DMS 273 (cell line): ENCODE data around the gene ZNF750.

ENCODE experiments used
- DNase-seq: peaks from one replicate; lab custom pipeline; 2025; ENCODE audit not compliant: unreplicated experiment; lab: John Stamatoyannopoulos, UW

The ZNF750 gene

GRCh38 chr17:82859431-82860403, 19.9 kb upstream of the ZNF750 start:
- no peak for DNase-seq

DNA sequence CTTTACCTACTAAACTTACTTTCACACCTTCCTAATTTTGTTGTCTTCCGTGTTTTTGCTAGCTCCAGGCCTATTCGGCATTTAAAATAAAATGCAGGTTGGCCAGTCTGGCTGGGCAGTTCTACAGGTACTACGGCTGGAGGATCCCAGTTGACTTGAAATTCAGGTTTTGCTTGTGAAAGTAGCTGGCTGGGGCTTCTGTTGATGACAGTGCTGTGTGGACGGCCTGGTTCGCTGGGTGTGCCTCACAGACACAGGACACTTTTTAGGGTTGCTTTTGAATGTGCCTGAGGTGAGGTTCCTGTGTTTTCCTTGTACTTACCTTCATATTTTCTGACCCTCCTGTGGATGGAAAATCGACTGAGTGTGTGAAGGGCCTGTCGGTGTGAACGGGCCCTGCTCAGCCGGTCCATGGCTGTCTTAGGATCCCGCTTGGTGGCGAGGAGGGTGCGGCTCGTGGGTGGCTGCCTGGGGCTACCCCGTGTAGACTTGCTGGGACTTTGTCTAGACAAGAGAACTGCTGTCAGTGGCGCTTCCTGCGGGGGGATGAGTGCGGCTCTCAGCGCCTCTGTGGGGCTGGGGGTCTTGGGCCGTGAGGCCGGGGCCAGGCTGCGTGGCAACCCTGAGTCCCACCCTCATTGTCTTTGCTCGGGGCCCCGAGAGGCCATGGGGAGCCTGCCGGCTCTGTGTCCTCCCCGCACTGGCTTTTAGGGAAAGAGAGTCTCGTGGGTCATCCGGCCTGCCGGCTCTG, 18.7 kb upstream of the ZNF750 start:
- DNase-seq, result no peak

DNA sequence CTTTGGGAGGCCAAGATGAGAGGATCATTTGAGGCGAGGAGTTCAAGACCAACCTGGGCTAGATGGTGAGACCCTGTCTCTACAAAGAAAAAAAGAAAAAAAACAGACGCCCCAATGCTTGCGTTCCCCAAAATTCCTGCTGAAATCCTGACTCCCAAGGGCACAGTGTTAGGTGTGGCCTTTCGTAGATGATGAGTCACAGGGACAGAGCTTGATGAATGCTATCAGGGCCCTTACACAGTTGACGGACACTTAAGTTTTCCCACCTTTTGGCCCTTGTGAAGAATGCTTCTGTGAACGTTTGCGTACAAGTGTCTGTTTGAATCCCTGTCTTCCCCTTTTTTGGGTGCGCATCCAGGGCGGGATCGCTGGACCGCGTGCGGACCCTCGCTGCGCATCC, 16.5 kb upstream of the ZNF750 start:
- no peak for DNase-seq

DNA sequence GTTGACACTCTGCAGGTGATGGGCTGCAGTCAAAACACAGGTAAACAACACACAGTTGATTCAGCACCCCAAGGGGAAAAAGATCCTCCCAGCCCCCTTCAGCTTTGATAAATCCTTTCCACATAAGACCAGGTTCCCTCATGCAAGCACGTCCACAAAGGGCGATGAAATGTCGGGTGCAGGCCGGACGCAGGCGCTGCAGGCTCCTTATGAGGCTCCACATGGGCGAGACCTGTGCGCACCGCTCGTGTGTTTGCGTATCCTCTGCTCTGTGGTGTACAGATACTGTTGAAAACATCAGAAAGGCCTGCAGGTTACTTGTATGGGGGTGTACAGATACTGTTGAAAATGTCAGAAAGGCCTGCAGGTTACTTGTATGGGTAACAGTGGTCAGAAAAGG, 14.4 kb upstream of the ZNF750 start:
- DNase-seq, result no peak

DNA sequence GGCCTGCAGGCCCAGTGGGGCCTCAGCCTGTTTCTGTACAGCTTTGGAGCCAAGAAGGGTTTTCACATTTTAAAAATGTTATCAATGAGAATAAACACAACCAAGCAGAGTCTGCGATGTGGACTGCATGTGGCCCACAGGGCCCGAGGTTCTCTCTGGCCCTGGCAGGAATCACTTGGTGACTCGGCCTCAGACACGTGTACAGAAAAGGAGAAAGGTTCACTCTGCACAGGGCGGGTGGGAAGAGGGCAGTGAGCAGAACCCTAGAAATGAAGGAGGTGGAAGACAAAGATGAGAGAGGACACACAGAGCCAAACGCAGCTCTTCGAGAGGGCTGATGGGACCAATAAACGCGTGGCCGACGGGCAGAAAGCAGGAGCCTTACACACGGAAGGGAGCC, 11.6 kb upstream of the ZNF750 start:
- DNase-seq, result no peak

DNA sequence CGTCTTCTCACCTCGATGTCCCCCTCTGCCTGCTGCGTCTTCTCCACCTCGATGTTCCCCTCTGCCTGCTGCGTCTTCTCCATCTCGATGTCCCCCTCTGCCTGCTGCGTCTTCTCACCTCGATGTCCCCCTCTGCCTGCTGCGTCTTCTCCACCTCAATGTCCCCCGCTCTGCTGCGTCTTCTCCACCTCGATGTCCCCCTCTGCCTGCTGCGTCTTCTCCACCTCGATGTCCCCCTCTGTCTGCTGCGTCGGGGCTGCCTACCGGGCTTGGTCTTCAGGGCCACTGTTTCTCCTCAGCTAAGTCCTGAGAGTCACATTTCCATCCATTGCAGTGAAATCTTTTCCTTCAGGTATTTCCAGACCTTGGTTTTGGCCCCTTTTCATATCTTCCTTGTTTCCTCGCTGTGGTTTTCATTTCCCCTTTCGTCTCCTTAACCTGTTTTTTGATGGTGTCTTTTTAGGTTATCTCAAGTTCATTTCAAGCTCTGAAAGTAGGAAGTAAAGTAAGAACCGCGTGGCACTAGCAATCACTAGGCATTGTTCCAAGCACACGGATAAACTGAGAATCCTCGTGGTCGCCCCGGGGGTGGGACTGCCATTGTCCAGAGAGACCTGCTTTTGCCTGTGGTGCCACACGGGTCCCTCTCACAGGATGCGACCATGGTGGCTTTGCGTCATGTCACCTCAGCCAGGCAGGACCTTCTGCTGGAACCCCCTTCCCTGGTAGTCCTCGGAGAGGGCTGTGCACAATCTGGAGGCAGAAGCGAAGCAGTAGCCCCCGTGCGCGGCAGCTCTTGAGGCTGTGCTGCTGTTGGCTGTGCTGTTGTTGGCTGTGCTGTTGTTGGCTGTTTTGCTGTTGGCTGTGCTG, 9.5 kb upstream of the ZNF750 start:
- no peak for DNase-seq

- DNase-seq, result no peak
Measured at GRCh38 chr17:82848022-82848592, 8.3 kb upstream of the ZNF750 start.

DNA sequence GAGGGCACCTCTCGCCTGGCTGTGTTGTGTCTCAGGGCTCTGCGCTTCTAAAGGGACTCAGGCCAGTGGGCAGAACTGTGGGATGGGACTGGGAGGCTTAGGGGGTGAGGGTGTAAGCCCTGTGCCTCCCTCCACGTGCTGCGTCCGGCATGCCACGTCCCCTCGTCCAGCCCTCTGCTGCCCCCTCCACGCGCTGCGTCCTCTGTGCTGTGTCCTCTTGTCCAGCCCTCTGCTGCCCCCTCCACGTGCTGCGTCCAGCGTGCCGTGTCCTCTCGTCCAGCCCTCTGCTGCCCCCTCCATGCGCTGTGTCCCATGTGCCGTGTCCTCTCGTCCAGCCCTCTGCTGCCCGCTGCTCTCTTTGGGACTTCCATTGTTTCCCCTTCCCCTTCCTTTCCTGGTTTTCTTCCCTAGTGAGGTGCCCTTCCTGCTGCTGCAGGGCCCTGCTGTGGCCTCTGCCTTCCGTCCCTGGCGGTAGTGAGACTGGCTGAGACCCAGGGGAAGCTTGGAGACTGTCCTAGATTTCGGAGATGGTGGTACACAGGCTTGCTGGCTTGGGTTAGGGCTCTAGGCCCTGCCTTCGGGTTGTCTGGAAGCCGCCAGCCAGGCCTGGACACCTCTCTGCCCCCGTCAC, 6.4 kb upstream of the ZNF750 start:
- DNase-seq, result no peak

DNA sequence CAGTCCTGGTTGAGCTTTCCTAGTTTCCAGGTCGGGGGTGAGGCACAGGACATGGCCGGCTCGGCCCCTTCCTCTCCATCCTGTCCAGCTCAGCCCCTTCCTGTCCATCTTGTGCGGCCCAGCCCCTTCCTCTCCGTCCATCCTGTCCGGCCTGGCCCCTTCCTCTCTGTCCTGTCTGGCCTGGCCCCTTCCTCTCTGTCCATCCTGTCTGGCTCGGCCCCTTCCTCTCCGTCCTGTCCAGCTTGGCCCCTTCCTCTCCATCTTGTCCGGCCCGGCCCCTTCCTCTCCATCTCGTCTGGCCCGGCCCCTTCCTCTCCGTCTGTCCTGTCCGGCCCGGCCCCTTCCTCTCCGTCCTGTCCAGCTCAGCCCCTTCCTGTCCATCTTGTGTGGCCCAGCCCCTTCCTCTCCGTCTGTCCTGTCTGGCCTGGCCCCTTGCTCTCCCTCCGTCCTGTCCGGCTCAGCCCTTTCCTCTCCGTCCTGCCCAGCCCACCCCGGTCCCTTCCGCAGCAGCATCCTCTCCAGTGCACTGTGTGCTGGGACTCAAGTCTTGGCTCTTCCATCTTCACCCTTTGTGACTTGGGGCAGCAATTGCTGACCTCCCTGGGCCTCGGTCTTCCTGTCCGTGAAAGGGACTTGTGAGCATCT, 5.5 kb upstream of the ZNF750 start:
- no peak for DNase-seq

DNA sequence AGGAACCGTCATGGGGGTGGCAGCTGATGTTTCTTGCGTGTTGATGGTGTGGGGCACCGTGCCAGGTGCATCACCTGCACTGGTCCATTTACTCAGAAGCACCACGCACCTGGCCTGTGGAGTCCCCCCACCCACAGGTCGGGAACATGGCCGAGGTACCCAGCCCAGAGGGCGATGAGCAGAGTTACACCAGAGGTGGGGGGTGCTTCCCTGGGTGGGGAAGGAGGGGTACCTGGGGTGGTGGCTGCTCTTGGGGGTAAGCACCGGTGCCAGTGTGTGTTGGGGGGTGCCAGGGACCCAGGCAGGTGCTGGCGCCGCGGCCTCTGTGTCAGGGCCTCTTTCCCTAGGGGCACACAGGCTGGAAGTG, 5.0 kb upstream of the ZNF750 start:
- no peak for DNase-seq

GRCh38 chr17:82843904-82844680, 4.3 kb upstream of the ZNF750 start:
- DNase-seq, result no peak

DNA sequence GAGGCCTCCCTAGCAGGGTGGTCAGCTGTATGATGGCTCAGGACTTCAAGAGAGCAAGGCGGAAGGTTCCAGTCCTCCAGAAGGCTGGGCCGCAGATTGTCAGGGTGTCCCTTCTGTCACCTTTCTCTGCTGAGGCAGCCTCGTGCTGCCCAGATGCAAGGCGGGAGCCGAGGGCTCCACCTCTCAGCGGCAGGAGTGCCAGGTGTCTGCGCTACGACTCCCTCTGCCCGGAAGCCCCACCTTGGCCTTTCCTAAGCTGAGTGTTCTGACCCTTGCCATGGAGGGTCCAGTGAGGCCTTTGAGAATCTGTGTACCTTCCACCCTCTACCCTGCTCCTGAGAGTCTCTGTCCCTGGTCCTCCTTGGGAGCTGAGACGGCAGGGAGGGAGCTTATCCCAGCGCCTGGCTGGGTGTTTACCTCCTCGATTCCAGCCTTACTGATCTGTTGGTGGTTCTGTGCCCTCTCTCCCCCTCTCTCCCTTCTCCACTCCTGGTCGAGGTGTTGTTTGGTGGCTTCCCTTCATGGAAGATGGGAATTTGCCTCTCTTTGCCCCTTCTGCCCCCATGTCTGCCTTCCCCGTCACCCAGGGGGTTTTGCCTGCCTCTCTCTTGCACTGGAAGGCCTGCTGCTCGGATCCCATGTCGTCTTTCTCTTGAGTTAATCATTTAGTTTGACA, 2.2 kb upstream of the ZNF750 start:
- no peak for DNase-seq

DNA sequence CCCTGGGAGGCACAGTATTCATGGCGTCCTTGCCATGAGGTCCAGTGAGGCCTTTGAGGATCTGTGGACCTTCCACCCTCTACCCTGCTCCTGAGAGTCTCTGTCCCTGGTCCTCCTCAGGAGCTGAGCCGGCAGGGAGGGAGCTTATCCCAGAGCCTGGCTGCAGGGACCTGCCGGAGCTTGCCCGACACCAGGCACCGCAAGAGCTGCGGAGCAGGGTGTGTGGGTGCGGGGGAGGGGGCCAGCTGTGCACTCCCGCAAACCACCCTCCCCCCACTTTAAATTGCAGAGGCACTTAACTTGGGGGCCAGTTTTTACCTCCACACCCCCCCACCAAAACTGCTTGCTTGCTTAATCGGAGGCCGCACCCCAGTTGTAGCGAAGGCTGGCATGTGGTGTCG, 609 bp upstream of the ZNF750 start:
- peak; percentile 42 for DNase-seq

GRCh38 chr17:82838386-82839063, 1.3 kb downstream of the ZNF750 start:
- no peak for DNase-seq

DNA sequence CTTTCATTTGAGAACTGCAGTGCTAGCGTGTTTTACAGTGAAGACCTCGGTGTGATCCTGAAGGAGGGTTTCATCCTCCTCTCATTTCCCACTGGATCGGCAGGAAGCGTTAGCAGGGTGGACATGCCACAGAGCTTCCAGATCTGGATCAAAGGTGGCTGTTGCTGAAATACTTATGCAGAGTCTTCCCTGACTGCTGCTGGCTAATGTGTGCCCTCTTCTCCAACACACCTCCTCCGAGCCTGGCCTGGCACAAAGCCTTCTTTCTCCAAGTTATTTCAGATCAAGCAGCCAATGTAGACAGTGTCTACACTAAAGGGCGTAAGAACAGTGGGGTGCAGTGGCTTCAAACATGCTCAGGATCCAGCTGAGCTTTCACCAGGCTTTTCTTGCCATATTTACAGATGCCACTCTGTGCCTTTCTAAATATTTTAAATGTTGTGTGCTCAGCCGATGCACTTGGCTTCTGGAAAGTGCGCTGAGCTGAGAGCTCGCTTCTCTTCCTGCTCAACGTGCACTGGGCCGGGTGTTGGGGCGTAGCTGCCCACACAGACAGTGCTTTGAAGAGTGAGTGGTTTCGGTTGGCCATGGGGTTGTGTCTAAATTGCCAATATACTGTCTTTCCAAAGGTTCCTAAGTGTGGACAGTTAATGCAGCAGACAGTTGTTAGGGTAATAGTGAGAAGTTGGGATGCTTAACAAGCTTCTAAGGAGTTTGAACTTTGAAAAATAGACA, 2.1 kb downstream of the ZNF750 start:
- DNase-seq, result no peak

- peak; percentile 17 for DNase-seq
Measured at GRCh38 chr17:82836823-82837357, 2.9 kb downstream of the ZNF750 start.
